Thyroid gland (tissue), 4 donors: ENCODE measurements around the gene GDF15. TPM values are rescaled to one million over a fixed set of nuclear protein-coding genes. Genes with fewer than 3 reads are reported as not detected.

Experiments
- DNase-seq, 2 donors: peaks; one replicate each; pipeline ENCODE4 v3.0.0-alpha.2; 2019
- H3K27ac ChIP-seq, 3 donors: fragments of 200-600 bp; sonication (generic); 1 replicate in 2 of 3; 2 replicates in 1 of 3; pipeline ENCODE4 v1.5.1; 2016 to 2019; ENCODE audit warnings: mild to moderate bottlenecking in 1 of 3, moderate library complexity in 1 of 3
- H3K27me3 ChIP-seq: fragments of 200-600 bp; sonication (generic); one replicate; pipeline ENCODE4 v1.5.1; 2019
- H3K36me3 ChIP-seq, 2 donors: fragments of 200-600 bp; sonication (generic); one replicate each; pipeline ENCODE4 v1.5.1; 2016 to 2019
- H3K4me1 ChIP-seq, 2 donors: fragments of 200-600 bp; sonication (generic); one replicate each; pipeline ENCODE4 v1.5.1; 2017 to 2019
- H3K4me3 ChIP-seq, 3 donors: fragments of 200-600 bp; sonication (generic); replicated peaks in 1 of 3; 1 replicate in 2 of 3; 2 replicates in 1 of 3; pipeline ENCODE4 v1.5.1; 2016; ENCODE audit warnings: mild to moderate bottlenecking in 1 of 3
- H3K9me3 ChIP-seq: fragments of 200-600 bp; sonication (generic); one replicate; pipeline ENCODE4 v1.5.1; 2017
- CTCF ChIP-seq, 6 experiments: fragments of 200-600 bp in 3 of 6; fragments of 450-650 bp in 3 of 6; sonication (generic) in 3 of 6; IDR thresholded peaks; one replicate each; pipeline ENCODE4 v1.5.1; 2016 to 2019; ENCODE audit warnings: antibody characterized with exemption in 6 of 6, mild to moderate bottlenecking in 2 of 6, inconsistent platforms in 1 of 6, moderate library complexity in 1 of 6
- POLR2A ChIP-seq, 2 donors: fragments of 450-650 bp; IDR thresholded peaks; one replicate each; pipeline ENCODE4 v1.6.1; 2017; ENCODE audit warnings: antibody characterized with exemption in 2 of 2, mild to moderate bottlenecking in 2 of 2, moderate library complexity in 1 of 2
- WGBS, 2 donors: methylation state at CpG; one replicate each; pipeline ENCODE4 v1.1.5; 2017; 5-methylcytosine and 5-hydroxymethylcytosine counted together
- intact Hi-C: fragments of 100-400 bp; cut with DNase I; formaldehyde crosslinking; loops from one replicate; pipeline ENCODE4 v1.15.1; 2023
- total RNA-seq, 4 donors: library from RNA; depleted of rRNA; stranded (reverse); fragments of >200 nt; gene quantifications; one replicate each; pipeline ENCODE4 v1.2.3, GENCODE V29; 2016

Gene GDF15
- total RNA-seq, 4 donors from 2014 or later: 3.7 to 9.9 (median 5.1) TPM; not detected in 1

- no peak for TF ChIP-seq POLR2A (IDR thresholded peaks at IDR 0.05)
- intact Hi-C loops: no loop called here
- H3K27me3 ChIP-seq: no peaks in the 10 kb centered on the region
- 18 to 52% methylated on average over 11 to 19 of the region's 60 CpGs for WGBS, 2 donors
- DNase-seq: peak in 1 of 2 donors; percentile 33
- no peaks in the 10 kb centered on the region for H3K36me3 ChIP-seq
- H3K9me3 ChIP-seq: no peaks in the 10 kb centered on the region
- peak overlapping the region in 1 of 3 donors; percentile 34 for H3K4me3 ChIP-seq
- peaks cover 26 to 36% of the 10 kb centered on the region in 2 donors for H3K4me1 ChIP-seq
- peak overlapping the region in 1 of 3 donors; percentile 30 for H3K27ac ChIP-seq
These were observed 47.9 kb downstream of the GDF15 start for GRCh38 chr19:18433735-18434398.

GRCh38 chr19:18434411-18435175, 48.6 kb downstream of the GDF15 start:
- Histone ChIP-seq H3K4me1 (peaks cover 18 to 30% of the 10 kb centered on the region in 2 donors), H3K4me3 (no peak overlapping the region)
- no peak for DNase-seq

GRCh38 chr19:18435178-18435841, 49.4 kb downstream of the GDF15 start:
- DNase-seq: no peak
- H3K4me1 ChIP-seq: peaks cover 17 to 28% of the 10 kb centered on the region in 2 donors
- no peaks in the 10 kb centered on the region for H3K9me3 ChIP-seq
- 91 to 96% methylated on average over 24 to 41 of the region's 49 CpGs for WGBS, 2 donors
- intact Hi-C loops: no loop called here
- H3K36me3 ChIP-seq: no peaks in the 10 kb centered on the region
- TF ChIP-seq POLR2A (IDR thresholded peaks at IDR 0.05): no peak
- TF ChIP-seq CTCF (IDR thresholded peaks at IDR 0.05): no peak
- no peak overlapping the region for H3K27ac ChIP-seq
- no peak overlapping the region for H3K4me3 ChIP-seq
- no peaks in the 10 kb centered on the region for H3K27me3 ChIP-seq

More at GRCh38 chr19:18434411-18435175, 48.6 kb downstream of the GDF15 start:
- WGBS, 2 donors: 90 to 92% methylated on average over 14 to 21 of the region's 21 CpGs
- Histone ChIP-seq H3K36me3 (no peaks in the 10 kb centered on the region), H3K9me3 (no peaks in the 10 kb centered on the region), H3K27me3 (no peaks in the 10 kb centered on the region), H3K27ac (no peak overlapping the region)
- intact Hi-C loops: no loop called here
- TF ChIP-seq CTCF (IDR thresholded peaks at IDR 0.05) (no peak), POLR2A (IDR thresholded peaks at IDR 0.05) (no peak)

GRCh38 chr19:18435842-18436670, 50.1 kb downstream of the GDF15 start:
- no peaks in the 10 kb centered on the region for H3K9me3 ChIP-seq
- peak overlapping the region in 1 of 3 donors; percentile 41 for H3K27ac ChIP-seq
- DNase-seq: no peak
- H3K36me3 ChIP-seq: no peaks in the 10 kb centered on the region
- H3K4me1 ChIP-seq: peaks cover 17 to 28% of the 10 kb centered on the region in 2 donors
- H3K4me3 ChIP-seq: peak overlapping the region in 1 of 3 donors; percentile 54
- H3K27me3 ChIP-seq: no peaks in the 10 kb centered on the region
- TF ChIP-seq POLR2A (IDR thresholded peaks at IDR 0.05) (no peak), CTCF (IDR thresholded peaks at IDR 0.05) (no peak)
- 84 to 89% methylated on average over 36 to 39 of the region's 46 CpGs for WGBS, 2 donors
- intact Hi-C loops: no loop called here
